ENCODE measurements around the gene ZNF74.
"Not testable (repeated sequence)": the region's sequence is repeated elsewhere in the genome, so short reads cannot be mapped to it uniquely, and the experiment has no call there.

- not testable (repeated sequence) for TF ChIP-seq RAD21 (IDR thresholded peaks at IDR 0.05; ENCODE audit: insufficient read depth, low read depth, low read length); POLR2A (IDR thresholded peaks at IDR 0.05; ENCODE audit: low read depth, low read length); MAX (IDR thresholded peaks at IDR 0.05; ENCODE audit: low read depth, low read length); ZNF217 (IDR thresholded peaks at IDR 0.05); ZZZ3 (IDR thresholded peaks at IDR 0.05; ENCODE audit: control insufficient read depth, insufficient read length, low read depth); ATF2 (IDR thresholded peaks at IDR 0.05; ENCODE audit: low read length); SKIL (IDR thresholded peaks at IDR 0.05; ENCODE audit: low read depth, poor library complexity, severe bottlenecking)
Measured at GRCh38 chr22:20371687-20372086, 22.3 kb upstream of the ZNF74 start.
